Tibial nerve (tissue), 3 donors: ENCODE results near the gene NFKBIB.

Source experiments
- CTCF ChIP-seq, 5 experiments: fragments of 200-600 bp in 3 of 5; fragments of 450-650 bp in 2 of 5; sonication (generic) in 3 of 5; IDR thresholded peaks; one replicate each; pipeline ENCODE4 v1.5.1; 2016 to 2019; ENCODE audit warnings: antibody characterized with exemption in 5 of 5, mild to moderate bottlenecking in 3 of 5, moderate library complexity in 2 of 5
- POLR2A ChIP-seq, 2 donors: fragments of 450-650 bp; IDR thresholded peaks; one replicate each; pipeline ENCODE4 v1.6.1; 2017; ENCODE audit warnings: antibody characterized with exemption in 2 of 2, mild to moderate bottlenecking in 2 of 2, moderate library complexity in 2 of 2

GRCh38 chr19:38905620-38906019 lies 5.9 kb downstream of the NFKBIB start:
- TF ChIP-seq POLR2A (IDR thresholded peaks at IDR 0.05) (no peak), CTCF (IDR thresholded peaks at IDR 0.05) (no peak)
